ENCODE measurements around the gene DNAI2. TPM values are rescaled to one million over a fixed set of nuclear protein-coding genes. Genes with fewer than 3 reads are reported as not detected.

DNAI2 gene
- total RNA-seq, 1 donor from 2014 or later, result not detected

- no peaks in the 10 kb centered on the region for H3K9me3 Mint-ChIP-seq (ENCODE audit: low read depth)
- no peak for DNase-seq (ENCODE audit: low spot score)
- no peak overlapping the region for H3K27ac Mint-ChIP-seq (ENCODE audit: unreplicated experiment)
- no peak for TF ChIP-seq CTCF (IDR thresholded peaks at IDR 0.05)
- no peak overlapping the region for H3K4me3 Mint-ChIP-seq (ENCODE audit: unreplicated experiment)
- no peaks in the 10 kb centered on the region for H3K4me1 Mint-ChIP-seq (ENCODE audit: low read depth)
- H3K27me3 Mint-ChIP-seq (ENCODE audit: low read depth), result peaks cover 40% of the 10 kb centered on the region
- H3K36me3 Mint-ChIP-seq (ENCODE audit: low read depth), result no peaks in the 10 kb centered on the region
These were observed 60.5 kb downstream of the DNAI2 start for GRCh38 chr17:74334393-74335039.

GRCh38 chr17:74335529-74336062, 61.6 kb downstream of the DNAI2 start:
- no peak overlapping the region for H3K4me3 Mint-ChIP-seq (ENCODE audit: unreplicated experiment)
- no peak for DNase-seq (ENCODE audit: low spot score)
- H3K4me1 Mint-ChIP-seq (ENCODE audit: low read depth), result no peaks in the 10 kb centered on the region
- H3K36me3 Mint-ChIP-seq (ENCODE audit: low read depth), result no peaks in the 10 kb centered on the region
- no peak overlapping the region for H3K27ac Mint-ChIP-seq (ENCODE audit: unreplicated experiment)
- peaks cover 42% of the 10 kb centered on the region for H3K27me3 Mint-ChIP-seq (ENCODE audit: low read depth)
- no peak for TF ChIP-seq CTCF (IDR thresholded peaks at IDR 0.05)
- H3K9me3 Mint-ChIP-seq (ENCODE audit: low read depth), result no peaks in the 10 kb centered on the region

- no peak for DNase-seq (ENCODE audit: low spot score)
- Mint-ChIP-seq H3K4me1 (ENCODE audit: low read depth) (no peaks in the 10 kb centered on the region), H3K36me3 (ENCODE audit: low read depth) (no peaks in the 10 kb centered on the region), H3K27me3 (ENCODE audit: low read depth) (peaks cover 36% of the 10 kb centered on the region), H3K27ac (ENCODE audit: unreplicated experiment) (no peak overlapping the region), H3K9me3 (ENCODE audit: low read depth) (no peaks in the 10 kb centered on the region), H3K4me3 (ENCODE audit: unreplicated experiment) (no peak overlapping the region)
- no peak for TF ChIP-seq CTCF (IDR thresholded peaks at IDR 0.05)
These were observed 62.3 kb downstream of the DNAI2 start for GRCh38 chr17:74336307-74336706.

GRCh38 chr17:74337834-74338500, 63.9 kb downstream of the DNAI2 start:
- Mint-ChIP-seq H3K9me3 (ENCODE audit: low read depth) (no peaks in the 10 kb centered on the region), H3K4me3 (ENCODE audit: unreplicated experiment) (no peak overlapping the region), H3K27ac (ENCODE audit: unreplicated experiment) (no peak overlapping the region), H3K27me3 (ENCODE audit: low read depth) (peaks cover 33% of the 10 kb centered on the region), H3K36me3 (ENCODE audit: low read depth) (no peaks in the 10 kb centered on the region), H3K4me1 (ENCODE audit: low read depth) (no peaks in the 10 kb centered on the region)
- no peak for TF ChIP-seq CTCF (IDR thresholded peaks at IDR 0.05)
- no peak for DNase-seq (ENCODE audit: low spot score)

- Mint-ChIP-seq H3K27ac (ENCODE audit: unreplicated experiment) (no peak overlapping the region), H3K4me3 (ENCODE audit: unreplicated experiment) (no peak overlapping the region), H3K36me3 (ENCODE audit: low read depth) (no peaks in the 10 kb centered on the region), H3K4me1 (ENCODE audit: low read depth) (no peaks in the 10 kb centered on the region), H3K9me3 (ENCODE audit: low read depth) (no peaks in the 10 kb centered on the region), H3K27me3 (ENCODE audit: low read depth) (peaks cover 34% of the 10 kb centered on the region)
- no peak for TF ChIP-seq CTCF (IDR thresholded peaks at IDR 0.05)
- DNase-seq (ENCODE audit: low spot score), result no peak
These were observed 65.6 kb downstream of the DNAI2 start for GRCh38 chr17:74339537-74340195.

Data from chondrocyte (in vitro differentiated cells).